ENCODE measurements around the gene CHST14.
"Not testable (repeated sequence)": the region's sequence is repeated elsewhere in the genome, so short reads cannot be mapped to it uniquely, and the experiment has no call there.

Gene CHST14

GRCh38 chr15:40441565-40442531 is 28.9 kb upstream of the CHST14 start:
- no peak for DNase-seq

GRCh38 chr15:40443255-40443654 is 27.5 kb upstream of the CHST14 start:
- DNase-seq = no peak

- no peak for DNase-seq
Measured at GRCh38 chr15:40443846-40444245, 26.9 kb upstream of the CHST14 start.

GRCh38 chr15:40444736-40445135 is 26.0 kb upstream of the CHST14 start:
- DNase-seq = no peak

- DNase-seq = no peak
Measured at GRCh38 chr15:40445421-40445922, 25.3 kb upstream of the CHST14 start.

GRCh38 chr15:40446144-40446543 is 24.6 kb upstream of the CHST14 start:
- DNase-seq = no peak

GRCh38 chr15:40448354-40448753 is 22.4 kb upstream of the CHST14 start:
- no peak for DNase-seq

GRCh38 chr15:40449275-40449674 is 21.5 kb upstream of the CHST14 start:
- no peak for DNase-seq

GRCh38 chr15:40450047-40450446 is 20.7 kb upstream of the CHST14 start:
- DNase-seq = no peak

GRCh38 chr15:40451527-40452158 is 19.1 kb upstream of the CHST14 start:
- no peak for DNase-seq

- no peak for DNase-seq
Measured at GRCh38 chr15:40452296-40453090, 18.3 kb upstream of the CHST14 start.

GRCh38 chr15:40453941-40454340 is 16.8 kb upstream of the CHST14 start:
- DNase-seq = not testable (repeated sequence)

- DNase-seq = no peak
Measured at GRCh38 chr15:40454904-40455391, 15.8 kb upstream of the CHST14 start.

GRCh38 chr15:40456299-40456712 is 14.5 kb upstream of the CHST14 start:
- DNase-seq = no peak

- no peak for DNase-seq
Measured at GRCh38 chr15:40456738-40457137, 14.0 kb upstream of the CHST14 start.

GRCh38 chr15:40458495-40459371 is 12.1 kb upstream of the CHST14 start:
- DNase-seq = no peak

GRCh38 chr15:40459391-40460015 is 11.3 kb upstream of the CHST14 start:
- no peak for DNase-seq

GRCh38 chr15:40460404-40460803 is 10.4 kb upstream of the CHST14 start:
- DNase-seq = no peak

GRCh38 chr15:40461958-40462357 is 8.8 kb upstream of the CHST14 start:
- DNase-seq = no peak

GRCh38 chr15:40463279-40463678 is 7.5 kb upstream of the CHST14 start:
- DNase-seq = no peak

GRCh38 chr15:40463886-40464545 is 6.8 kb upstream of the CHST14 start:
- DNase-seq = no peak

Data from NCI-H1048 (cell line).